ENCODE measurements around the gene MILR1.
A peak's percentile ranks its signal among the peaks of the same experiment; 100 is the strongest.

Gene MILR1

GRCh38 chr17:64488301-64488700 is 39.4 kb downstream of the MILR1 start:
- H3K4me2 ChIP-seq (ENCODE audit: low read length), result no peak overlapping the region
- H3K79me2 ChIP-seq (ENCODE audit: low read length), result peaks cover 10% of the 10 kb centered on the region
- TF ChIP-seq, protein P1, sequence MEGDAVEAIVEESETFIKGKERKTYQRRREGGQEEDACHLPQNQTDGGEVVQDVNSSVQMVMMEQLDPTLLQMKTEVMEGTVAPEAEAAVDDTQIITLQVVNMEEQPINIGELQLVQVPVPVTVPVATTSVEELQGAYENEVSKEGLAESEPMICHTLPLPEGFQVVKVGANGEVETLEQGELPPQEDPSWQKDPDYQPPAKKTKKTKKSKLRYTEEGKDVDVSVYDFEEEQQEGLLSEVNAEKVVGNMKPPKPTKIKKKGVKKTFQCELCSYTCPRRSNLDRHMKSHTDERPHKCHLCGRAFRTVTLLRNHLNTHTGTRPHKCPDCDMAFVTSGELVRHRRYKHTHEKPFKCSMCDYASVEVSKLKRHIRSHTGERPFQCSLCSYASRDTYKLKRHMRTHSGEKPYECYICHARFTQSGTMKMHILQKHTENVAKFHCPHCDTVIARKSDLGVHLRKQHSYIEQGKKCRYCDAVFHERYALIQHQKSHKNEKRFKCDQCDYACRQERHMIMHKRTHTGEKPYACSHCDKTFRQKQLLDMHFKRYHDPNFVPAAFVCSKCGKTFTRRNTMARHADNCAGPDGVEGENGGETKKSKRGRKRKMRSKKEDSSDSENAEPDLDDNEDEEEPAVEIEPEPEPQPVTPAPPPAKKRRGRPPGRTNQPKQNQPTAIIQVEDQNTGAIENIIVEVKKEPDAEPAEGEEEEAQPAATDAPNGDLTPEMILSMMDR (IDR thresholded peaks at IDR 0.05; ENCODE audit: low read depth, low read length), result no peak
- TF ChIP-seq EZH2phosphoT487 (IDR thresholded peaks at IDR 0.05; ENCODE audit: low read depth), result no peak
- H3K4me1 ChIP-seq (ENCODE audit: low read length), result no peaks in the 10 kb centered on the region
- no peaks in the 10 kb centered on the region for H3K9me3 ChIP-seq (ENCODE audit: insufficient read depth, low read length)
- no peak overlapping the region for H3K4me3 ChIP-seq (ENCODE audit: low read length)
- peaks cover 70% of the 10 kb centered on the region for H3K36me3 ChIP-seq (replicated peaks; ENCODE audit: low read depth, low read length)
- no peak overlapping the region for H3K27ac ChIP-seq (ENCODE audit: low read length)
- H2AFZ ChIP-seq (ENCODE audit: low read depth, low read length), result no peak overlapping the region
- H3K27me3 ChIP-seq (ENCODE audit: low read depth, low read length), result no peaks in the 10 kb centered on the region
- no peaks in the 10 kb centered on the region for H4K20me1 ChIP-seq (ENCODE audit: insufficient read depth, low read length)
- no peak overlapping the region for H3K9ac ChIP-seq (ENCODE audit: low read length)

GRCh38 chr17:64491034-64491860 is 42.3 kb downstream of the MILR1 start:
- Histone ChIP-seq H3K4me1 (ENCODE audit: low read length) (peaks cover 17% of the 10 kb centered on the region; the same call in 1 of the 2 replicates), H3K79me2 (ENCODE audit: low read length) (peaks cover 37% of the 10 kb centered on the region), H3K9me3 (ENCODE audit: insufficient read depth, low read length) (no peaks in the 10 kb centered on the region), H3K4me2 (ENCODE audit: low read length) (no peak overlapping the region), H3K36me3 (replicated peaks; ENCODE audit: low read depth, low read length) (peaks cover 52% of the 10 kb centered on the region), H3K9ac (ENCODE audit: low read length) (no peak overlapping the region), H2AFZ (ENCODE audit: low read depth, low read length) (no peak overlapping the region), H4K20me1 (ENCODE audit: insufficient read depth, low read length) (no peaks in the 10 kb centered on the region), H3K4me3 (ENCODE audit: low read length) (no peak overlapping the region), H3K27ac (ENCODE audit: low read length) (no peak overlapping the region), H3K27me3 (ENCODE audit: low read depth, low read length) (no peaks in the 10 kb centered on the region)
- TF ChIP-seq, protein P1 (IDR thresholded peaks at IDR 0.05; ENCODE audit: low read depth, low read length), result peak; percentile 65
- TF ChIP-seq EZH2phosphoT487 (IDR thresholded peaks at IDR 0.05; ENCODE audit: low read depth), result no peak

DNA sequence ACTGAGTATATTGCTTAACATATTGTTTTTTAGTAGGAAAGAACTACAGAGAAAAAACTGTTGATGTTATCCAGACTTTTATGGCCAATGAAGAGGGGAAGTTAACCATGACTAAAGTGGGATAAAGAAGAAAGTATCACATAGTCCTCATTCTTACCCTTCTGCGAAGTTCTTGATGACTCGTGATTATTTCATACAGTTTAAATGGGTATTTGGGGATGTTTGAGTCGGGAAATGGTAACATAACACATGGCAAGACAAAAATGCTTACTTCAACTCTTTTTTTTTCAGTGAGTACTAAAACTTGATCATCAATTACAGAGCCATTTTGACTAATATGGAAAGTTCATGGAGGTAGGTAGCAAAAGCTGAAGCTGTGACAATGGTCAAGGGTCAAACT is 43.1 kb downstream of the MILR1 start:
- Histone ChIP-seq H3K9ac (ENCODE audit: low read length) (no peak overlapping the region), H2AFZ (ENCODE audit: low read depth, low read length) (no peak overlapping the region), H3K27ac (ENCODE audit: low read length) (no peak overlapping the region), H3K27me3 (ENCODE audit: low read depth, low read length) (no peaks in the 10 kb centered on the region), H3K9me3 (ENCODE audit: insufficient read depth, low read length) (no peaks in the 10 kb centered on the region), H3K79me2 (ENCODE audit: low read length) (peaks cover 43% of the 10 kb centered on the region), H3K4me2 (ENCODE audit: low read length) (no peak overlapping the region), H3K4me1 (ENCODE audit: low read length) (peaks cover 17% of the 10 kb centered on the region; the same call in 1 of the 2 replicates), H4K20me1 (ENCODE audit: insufficient read depth, low read length) (no peaks in the 10 kb centered on the region), H3K4me3 (ENCODE audit: low read length) (no peak overlapping the region), H3K36me3 (replicated peaks; ENCODE audit: low read depth, low read length) (peaks cover 51% of the 10 kb centered on the region)
- TF ChIP-seq, protein P1 (IDR thresholded peaks at IDR 0.05; ENCODE audit: low read depth, low read length), result no peak
- TF ChIP-seq EZH2phosphoT487 (IDR thresholded peaks at IDR 0.05; ENCODE audit: low read depth), result no peak

GRCh38 chr17:64492481-64493109 is 43.7 kb downstream of the MILR1 start:
- no peaks in the 10 kb centered on the region for H4K20me1 ChIP-seq (ENCODE audit: insufficient read depth, low read length)
- no peak overlapping the region for H3K4me3 ChIP-seq (ENCODE audit: low read length)
- no peak overlapping the region for H3K4me2 ChIP-seq (ENCODE audit: low read length)
- peaks cover 43% of the 10 kb centered on the region for H3K79me2 ChIP-seq (ENCODE audit: low read length)
- no peak overlapping the region for H2AFZ ChIP-seq (ENCODE audit: low read depth, low read length)
- H3K9me3 ChIP-seq (ENCODE audit: insufficient read depth, low read length), result no peaks in the 10 kb centered on the region
- no peaks in the 10 kb centered on the region for H3K27me3 ChIP-seq (ENCODE audit: low read depth, low read length)
- TF ChIP-seq, protein P1 (IDR thresholded peaks at IDR 0.05; ENCODE audit: low read depth, low read length), result peak; percentile 34
- TF ChIP-seq EZH2phosphoT487 (IDR thresholded peaks at IDR 0.05; ENCODE audit: low read depth), result no peak
- no peak overlapping the region for H3K27ac ChIP-seq (ENCODE audit: low read length)
- H3K4me1 ChIP-seq (ENCODE audit: low read length), result peaks cover 21% of the 10 kb centered on the region
- H3K36me3 ChIP-seq (replicated peaks; ENCODE audit: low read depth, low read length), result peaks cover 49% of the 10 kb centered on the region
- H3K9ac ChIP-seq (ENCODE audit: low read length), result no peak overlapping the region
